HFFc6 (cell line): ENCODE measurements around the gene NPAS3. TPM values are rescaled to one million over a fixed set of nuclear protein-coding genes. Genes with fewer than 3 reads are reported as not detected.

Experiments
- DNase-seq: peaks from one replicate; pipeline ENCODE4 v3.0.0-alpha.2; 2018
- H3K27ac Mint-ChIP-seq: 2 replicates; pipeline ENCODE4 v1.8.0; 2020; ENCODE audit warnings: mild to moderate bottlenecking, mixed read lengths
- H3K27me3 Mint-ChIP-seq: 2 replicates; pipeline ENCODE4 v1.8.0; 2021; ENCODE audit warnings: mild to moderate bottlenecking, moderate library complexity, mixed read lengths; ENCODE audit not compliant: insufficient read depth
- H3K36me3 Mint-ChIP-seq: 2 replicates; pipeline ENCODE4 v1.8.0; 2021; ENCODE audit warnings: low read depth, mixed read lengths
- H3K4me1 Mint-ChIP-seq: 2 replicates; pipeline ENCODE4 v1.8.0; 2020; ENCODE audit warnings: low read depth, mixed read lengths
- H3K4me3 Mint-ChIP-seq: 2 replicates; pipeline ENCODE4 v1.8.0; 2020; ENCODE audit warnings: mild to moderate bottlenecking, moderate library complexity, mixed read lengths
- H3K9me3 Mint-ChIP-seq: 2 replicates; pipeline ENCODE4 v1.8.0; 2020; ENCODE audit warnings: mild to moderate bottlenecking, mixed read lengths
- CTCF ChIP-seq: fragments of 200-600 bp; sonication (generic); IDR thresholded peaks from 2 replicates; pipeline ENCODE4 v1.5.0; 2021; ENCODE audit warnings: antibody characterized with exemption, mild to moderate bottlenecking
- long read RNA-seq: library from polyadenylated mRNA; unstranded; transcript quantifications from one replicate; pipeline ENCODE4 v2.0.0, GENCODE V29; 2019
- total RNA-seq, 6 experiments: library from RNA; stranded (reverse); fragmentation: NEBNext Ultra II Directional; extraction: Animal tissue kit (Norgen Biotek cat#: 25700); gene quantifications; 2 replicates in 1 of 6; 3 replicates in 5 of 6; pipeline ENCODE4 v1.2.3, GENCODE V29; 2021

Gene NPAS3
- total RNA-seq = not detected
- long read RNA-seq = 0 reads

GRCh38 chr14:32938719-32939253 is at the start of gene NPAS3:
Gene NPAS3 (plus strand): TSS chr14:32938879.
- peak within 1 kb of the TSS; percentile 48 for H3K27ac Mint-ChIP-seq
- DNase-seq = no peak
- H3K27me3 Mint-ChIP-seq = peaks cover 49% of the 10 kb centered on the region
- H3K36me3 Mint-ChIP-seq = no peaks in the 10 kb centered on the region
- H3K4me3 Mint-ChIP-seq = peak within 1 kb of the TSS; percentile 91
- no peaks in the 10 kb centered on the region for H3K9me3 Mint-ChIP-seq
- no peak for TF ChIP-seq CTCF
- H3K4me1 Mint-ChIP-seq = peaks cover 16% of the 10 kb centered on the region

GRCh38 chr14:32896979-32897697 is 41.5 kb upstream of the NPAS3 start:
- peak overlapping the region; percentile 85 for H3K27ac Mint-ChIP-seq
- no peaks in the 10 kb centered on the region for H3K9me3 Mint-ChIP-seq
- no peak for TF ChIP-seq CTCF
- H3K27me3 Mint-ChIP-seq = peaks cover 6% of the 10 kb centered on the region; the same call in 1 of the 2 replicates
- H3K4me1 Mint-ChIP-seq = peaks cover 25% of the 10 kb centered on the region
- peak overlapping the region; percentile 94 for H3K4me3 Mint-ChIP-seq
- no peaks in the 10 kb centered on the region for H3K36me3 Mint-ChIP-seq
- no peak for DNase-seq

- Mint-ChIP-seq H3K27ac (peak overlapping the region; percentile 85; the same call in 1 of the 2 replicates), H3K4me3 (peak overlapping the region; percentile 94), H3K36me3 (no peaks in the 10 kb centered on the region), H3K9me3 (no peaks in the 10 kb centered on the region), H3K27me3 (peaks cover 6% of the 10 kb centered on the region; the same call in 1 of the 2 replicates), H3K4me1 (peaks cover 25% of the 10 kb centered on the region)
- TF ChIP-seq CTCF = no peak
- DNase-seq = no peak
These were observed 41.0 kb upstream of the NPAS3 start for GRCh38 chr14:32897698-32898064.

GRCh38 chr14:32898876-32899275 is 39.8 kb upstream of the NPAS3 start:
- Mint-ChIP-seq H3K27ac (no peak overlapping the region), H3K9me3 (no peaks in the 10 kb centered on the region), H3K4me1 (peaks cover 25% of the 10 kb centered on the region), H3K4me3 (no peak overlapping the region), H3K27me3 (peaks cover 9% of the 10 kb centered on the region; the same call in 1 of the 2 replicates), H3K36me3 (no peaks in the 10 kb centered on the region)
- no peak for TF ChIP-seq CTCF
- no peak for DNase-seq

- Mint-ChIP-seq H3K36me3 (no peaks in the 10 kb centered on the region), H3K27me3 (peaks cover 9% of the 10 kb centered on the region; the same call in 1 of the 2 replicates), H3K4me1 (peaks cover 25% of the 10 kb centered on the region), H3K27ac (no peak overlapping the region), H3K4me3 (no peak overlapping the region), H3K9me3 (no peaks in the 10 kb centered on the region)
- DNase-seq = no peak
- no peak for TF ChIP-seq CTCF
These were observed 38.1 kb upstream of the NPAS3 start for GRCh38 chr14:32900547-32900946.
